Measurements from ENCODE around the gene LY86.

DNA sequence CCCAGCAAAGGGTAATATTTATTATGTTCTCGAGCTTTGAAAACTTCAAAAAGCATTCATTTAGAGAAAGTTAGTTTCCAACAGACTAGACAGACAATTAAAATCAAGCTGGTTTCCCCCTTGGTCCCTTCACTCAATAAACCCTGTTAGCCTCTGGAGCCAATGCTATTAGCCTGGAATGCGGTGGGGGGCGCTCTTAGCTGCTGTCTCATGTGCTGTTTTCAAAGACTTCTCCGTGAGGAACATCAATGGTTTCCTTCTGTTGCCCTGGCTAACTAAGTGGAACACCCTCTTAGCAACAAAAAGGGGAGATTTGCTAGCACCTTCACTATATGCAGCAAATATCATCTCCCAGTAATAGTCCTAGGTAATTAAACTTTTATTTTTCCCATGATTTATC is 86.4 kb downstream of the LY86 start:
- TF ChIP-seq, protein P1, sequence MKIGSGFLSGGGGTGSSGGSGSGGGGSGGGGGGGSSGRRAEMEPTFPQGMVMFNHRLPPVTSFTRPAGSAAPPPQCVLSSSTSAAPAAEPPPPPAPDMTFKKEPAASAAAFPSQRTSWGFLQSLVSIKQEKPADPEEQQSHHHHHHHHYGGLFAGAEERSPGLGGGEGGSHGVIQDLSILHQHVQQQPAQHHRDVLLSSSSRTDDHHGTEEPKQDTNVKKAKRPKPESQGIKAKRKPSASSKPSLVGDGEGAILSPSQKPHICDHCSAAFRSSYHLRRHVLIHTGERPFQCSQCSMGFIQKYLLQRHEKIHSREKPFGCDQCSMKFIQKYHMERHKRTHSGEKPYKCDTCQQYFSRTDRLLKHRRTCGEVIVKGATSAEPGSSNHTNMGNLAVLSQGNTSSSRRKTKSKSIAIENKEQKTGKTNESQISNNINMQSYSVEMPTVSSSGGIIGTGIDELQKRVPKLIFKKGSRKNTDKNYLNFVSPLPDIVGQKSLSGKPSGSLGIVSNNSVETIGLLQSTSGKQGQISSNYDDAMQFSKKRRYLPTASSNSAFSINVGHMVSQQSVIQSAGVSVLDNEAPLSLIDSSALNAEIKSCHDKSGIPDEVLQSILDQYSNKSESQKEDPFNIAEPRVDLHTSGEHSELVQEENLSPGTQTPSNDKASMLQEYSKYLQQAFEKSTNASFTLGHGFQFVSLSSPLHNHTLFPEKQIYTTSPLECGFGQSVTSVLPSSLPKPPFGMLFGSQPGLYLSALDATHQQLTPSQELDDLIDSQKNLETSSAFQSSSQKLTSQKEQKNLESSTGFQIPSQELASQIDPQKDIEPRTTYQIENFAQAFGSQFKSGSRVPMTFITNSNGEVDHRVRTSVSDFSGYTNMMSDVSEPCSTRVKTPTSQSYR (CRISPR knock-in tag; IDR thresholded peaks at IDR 0.05; ENCODE audit: borderline replicate concordance): no peak
- no peak for TF ChIP-seq NFE2L1 (CRISPR knock-in tag; IDR thresholded peaks at IDR 0.05; ENCODE audit: borderline replicate concordance)
- no peak for TF ChIP-seq POLR2A (IDR thresholded peaks at IDR 0.05; ENCODE audit: insufficient read depth in 1 of 2, low read depth in 2 of 2, low read length in 2 of 2)
- TF ChIP-seq, protein P2, sequence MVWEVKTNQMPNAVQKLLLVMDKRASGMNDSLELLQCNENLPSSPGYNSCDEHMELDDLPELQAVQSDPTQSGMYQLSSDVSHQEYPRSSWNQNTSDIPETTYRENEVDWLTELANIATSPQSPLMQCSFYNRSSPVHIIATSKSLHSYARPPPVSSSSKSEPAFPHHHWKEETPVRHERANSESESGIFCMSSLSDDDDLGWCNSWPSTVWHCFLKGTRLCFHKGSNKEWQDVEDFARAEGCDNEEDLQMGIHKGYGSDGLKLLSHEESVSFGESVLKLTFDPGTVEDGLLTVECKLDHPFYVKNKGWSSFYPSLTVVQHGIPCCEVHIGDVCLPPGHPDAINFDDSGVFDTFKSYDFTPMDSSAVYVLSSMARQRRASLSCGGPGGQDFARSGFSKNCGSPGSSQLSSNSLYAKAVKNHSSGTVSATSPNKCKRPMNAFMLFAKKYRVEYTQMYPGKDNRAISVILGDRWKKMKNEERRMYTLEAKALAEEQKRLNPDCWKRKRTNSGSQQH (CRISPR knock-in tag; IDR thresholded peaks at IDR 0.05; ENCODE audit: low read depth): no peak
- no peak for TF ChIP-seq EP300 (IDR thresholded peaks at IDR 0.05; ENCODE audit: low read depth in 2 of 2, low read length in 2 of 2)
- no peak for TF ChIP-seq EP300 (CRISPR knock-in tag; IDR thresholded peaks at IDR 0.05; ENCODE audit: borderline replicate concordance)
- TF ChIP-seq E2F1 (CRISPR knock-in tag; IDR thresholded peaks at IDR 0.05): no peak
- TF ChIP-seq POLR2AphosphoS5 (IDR thresholded peaks at IDR 0.05; ENCODE audit: low read depth, low read length): no peak
- TF ChIP-seq CTCF (CRISPR knock-in tag; IDR thresholded peaks at IDR 0.05): peak; percentile 51
- no peak for TF ChIP-seq ZNF431 (CRISPR knock-in tag; IDR thresholded peaks at IDR 0.05; ENCODE audit: borderline replicate concordance, low read depth)
- TF ChIP-seq, protein P3, sequence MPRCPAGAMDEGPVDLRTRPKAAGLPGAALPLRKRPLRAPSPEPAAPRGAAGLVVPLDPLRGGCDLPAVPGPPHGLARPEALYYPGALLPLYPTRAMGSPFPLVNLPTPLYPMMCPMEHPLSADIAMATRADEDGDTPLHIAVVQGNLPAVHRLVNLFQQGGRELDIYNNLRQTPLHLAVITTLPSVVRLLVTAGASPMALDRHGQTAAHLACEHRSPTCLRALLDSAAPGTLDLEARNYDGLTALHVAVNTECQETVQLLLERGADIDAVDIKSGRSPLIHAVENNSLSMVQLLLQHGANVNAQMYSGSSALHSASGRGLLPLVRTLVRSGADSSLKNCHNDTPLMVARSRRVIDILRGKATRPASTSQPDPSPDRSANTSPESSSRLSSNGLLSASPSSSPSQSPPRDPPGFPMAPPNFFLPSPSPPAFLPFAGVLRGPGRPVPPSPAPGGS (CRISPR knock-in tag; IDR thresholded peaks at IDR 0.05): no peak
- TF ChIP-seq MAFF (IDR thresholded peaks at IDR 0.05; ENCODE audit: low read depth, low read length): no peak
